ENCODE measurements around the gene EHD4.

DNA sequence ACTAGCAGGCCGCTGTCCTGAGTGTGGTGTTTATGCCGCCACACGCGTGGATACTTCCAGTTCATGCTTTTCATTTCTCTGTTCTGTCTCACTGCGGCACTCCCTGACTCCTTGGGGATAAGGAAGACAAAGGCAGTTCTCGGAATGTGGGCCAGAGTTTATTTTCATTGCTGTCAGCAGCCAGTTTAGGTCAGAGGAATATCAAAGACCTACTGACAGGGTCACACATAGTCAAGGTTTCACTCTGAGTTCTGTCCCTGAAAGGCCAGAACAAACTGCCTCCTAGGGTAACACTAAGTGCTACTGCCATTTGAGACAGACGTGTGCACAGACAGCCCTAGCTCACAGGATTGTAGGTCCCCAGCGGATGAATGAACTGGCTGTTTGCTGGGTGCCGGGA lies 51.2 kb downstream of the EHD4 start:
- TF ChIP-seq, protein P1, sequence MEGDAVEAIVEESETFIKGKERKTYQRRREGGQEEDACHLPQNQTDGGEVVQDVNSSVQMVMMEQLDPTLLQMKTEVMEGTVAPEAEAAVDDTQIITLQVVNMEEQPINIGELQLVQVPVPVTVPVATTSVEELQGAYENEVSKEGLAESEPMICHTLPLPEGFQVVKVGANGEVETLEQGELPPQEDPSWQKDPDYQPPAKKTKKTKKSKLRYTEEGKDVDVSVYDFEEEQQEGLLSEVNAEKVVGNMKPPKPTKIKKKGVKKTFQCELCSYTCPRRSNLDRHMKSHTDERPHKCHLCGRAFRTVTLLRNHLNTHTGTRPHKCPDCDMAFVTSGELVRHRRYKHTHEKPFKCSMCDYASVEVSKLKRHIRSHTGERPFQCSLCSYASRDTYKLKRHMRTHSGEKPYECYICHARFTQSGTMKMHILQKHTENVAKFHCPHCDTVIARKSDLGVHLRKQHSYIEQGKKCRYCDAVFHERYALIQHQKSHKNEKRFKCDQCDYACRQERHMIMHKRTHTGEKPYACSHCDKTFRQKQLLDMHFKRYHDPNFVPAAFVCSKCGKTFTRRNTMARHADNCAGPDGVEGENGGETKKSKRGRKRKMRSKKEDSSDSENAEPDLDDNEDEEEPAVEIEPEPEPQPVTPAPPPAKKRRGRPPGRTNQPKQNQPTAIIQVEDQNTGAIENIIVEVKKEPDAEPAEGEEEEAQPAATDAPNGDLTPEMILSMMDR (conservative IDR thresholded peaks at IDR 0.05): no peak
- TF ChIP-seq ZFX (IDR thresholded peaks at IDR 0.05): no peak
